Natural killer cell treated with Interleukin-12 subunit alpha and Interleukin-12 subunit beta and Interleukin-15 and Interleukin-18, amount 100 ng/mL, for 72 hours (primary cell): Measurements from ENCODE around the gene SARS2. TPM values are rescaled to one million over a fixed set of nuclear protein-coding genes. Genes with fewer than 3 reads are reported as not detected.
"Not testable (repeated sequence)": the region's sequence is repeated elsewhere in the genome, so short reads cannot be mapped to it uniquely, and the experiment has no call there.

Experiments used
- ATAC-seq, 2 donors: fragments of 150-1000 bp; cut with Tn5 transposase in 1 of 2; sonication (Bioruptor Pico), chemical (Tn5 transposase) in 1 of 2; 2 replicates each; pipeline ENCODE4 v1.10.0; 2021
- DNase-seq: peaks from one replicate; pipeline ENCODE4 v3.0.0; 2022; ENCODE audit warnings: low spot score
- H3K27ac Mint-ChIP-seq, 2 donors: 1 replicate in 1 of 2; 2 replicates in 1 of 2; pipeline ENCODE4 v1.8.0; 2022; ENCODE audit warnings: mixed read lengths in 2 of 2, mild to moderate bottlenecking in 1 of 2, moderate library complexity in 1 of 2
- H3K27me3 Mint-ChIP-seq, 2 donors: 1 replicate in 1 of 2; 2 replicates in 1 of 2; pipeline ENCODE4 v1.8.0; 2022; ENCODE audit warnings: mixed read lengths in 2 of 2
- H3K36me3 Mint-ChIP-seq: one replicate; pipeline ENCODE4 v1.8.0; 2022; ENCODE audit warnings: mixed read lengths
- H3K4me1 Mint-ChIP-seq, 2 donors: 1 replicate in 1 of 2; 2 replicates in 1 of 2; pipeline ENCODE4 v1.8.0; 2022; ENCODE audit warnings: low read depth in 2 of 2, mixed read lengths in 2 of 2, mild to moderate bottlenecking in 1 of 2
- H3K4me3 Mint-ChIP-seq: one replicate; pipeline ENCODE4 v1.8.0; 2022; ENCODE audit warnings: mixed read lengths
- H3K9me3 Mint-ChIP-seq: 2 replicates; pipeline ENCODE4 v1.8.0; 2022; ENCODE audit warnings: mixed read lengths
- total RNA-seq, 2 donors: library from RNA; stranded (reverse); gene quantifications; one replicate each; pipeline ENCODE4 v1.2.3, GENCODE V29; 2022

Gene SARS2
- total RNA-seq, 2 donors from 2014 or later = 32.4 to 70.3 TPM

- H3K9me3 Mint-ChIP-seq, DNase-seq, H3K4me1 Mint-ChIP-seq, H3K4me3 Mint-ChIP-seq, H3K27ac Mint-ChIP-seq, ATAC-seq, H3K27me3 Mint-ChIP-seq, H3K36me3 Mint-ChIP-seq: not testable (repeated sequence)
Observed at GRCh38 chr19:38941466-38941865, 10.9 kb upstream of the SARS2 start.

GRCh38 chr19:38939957-38940356 lies 9.4 kb upstream of the SARS2 start:
- no peak overlapping the region for H3K27ac Mint-ChIP-seq

GRCh38 chr19:38933544-38933943 lies 3.0 kb upstream of the SARS2 start:
- H3K9me3 Mint-ChIP-seq = no peaks in the 10 kb centered on the region
- H3K27ac Mint-ChIP-seq = peak overlapping the region in 1 of 2 donors; percentile 56
- ATAC-seq (no peak), DNase-seq (no peak)
- H3K27me3 Mint-ChIP-seq = no peaks in the 10 kb centered on the region
- H3K4me1 Mint-ChIP-seq = peaks cover 24 to 29% of the 10 kb centered on the region in 2 donors
- peaks cover 7% of the 10 kb centered on the region for H3K36me3 Mint-ChIP-seq
- H3K4me3 Mint-ChIP-seq = no peak overlapping the region

More at GRCh38 chr19:38939957-38940356, 9.4 kb upstream of the SARS2 start:
- Mint-ChIP-seq H3K27me3 (peaks cover 5 to 8% of the 10 kb centered on the region in 2 donors), H3K9me3 (no peaks in the 10 kb centered on the region), H3K36me3 (no peaks in the 10 kb centered on the region), H3K4me3 (no peak overlapping the region), H3K4me1 (peaks cover 0 to 4% of the 10 kb centered on the region in 2 donors)
- ATAC-seq = no peak
- DNase-seq = no peak

- no peak overlapping the region for H3K27ac Mint-ChIP-seq
- H3K36me3 Mint-ChIP-seq = peaks cover 7% of the 10 kb centered on the region
- H3K27me3 Mint-ChIP-seq = no peaks in the 10 kb centered on the region
- peak overlapping the region; percentile 45 for H3K4me3 Mint-ChIP-seq
- no peaks in the 10 kb centered on the region for H3K9me3 Mint-ChIP-seq
- ATAC-seq (no peak), DNase-seq (no peak)
- peaks cover 34 to 38% of the 10 kb centered on the region in 2 donors for H3K4me1 Mint-ChIP-seq
Observed at GRCh38 chr19:38932425-38933179, 2.0 kb upstream of the SARS2 start.

- DNase-seq (no peak), ATAC-seq (no peak)
- H3K9me3 Mint-ChIP-seq = no peaks in the 10 kb centered on the region
- H3K36me3 Mint-ChIP-seq = peaks cover 7% of the 10 kb centered on the region
- H3K27ac Mint-ChIP-seq = peak overlapping the region; percentile 91 to 95
- H3K4me3 Mint-ChIP-seq = peak overlapping the region; percentile 99
- H3K27me3 Mint-ChIP-seq = no peaks in the 10 kb centered on the region
- peaks cover 38 to 40% of the 10 kb centered on the region in 2 donors for H3K4me1 Mint-ChIP-seq
Observed at GRCh38 chr19:38931521-38931793, 894 bp upstream of the SARS2 start.

- Mint-ChIP-seq H3K27me3 (no peaks in the 10 kb centered on the region), H3K4me1 (peaks cover 40 to 43% of the 10 kb centered on the region in 2 donors), H3K27ac (peak within 1 kb of the TSS; percentile 91 to 95), H3K36me3 (peaks cover 7% of the 10 kb centered on the region), H3K9me3 (no peaks in the 10 kb centered on the region), H3K4me3 (peak within 1 kb of the TSS; percentile 99)
- ATAC-seq (peak; percentile 97), DNase-seq (peak; percentile 98)
Observed at GRCh38 chr19:38930776-38931520, 385 bp upstream of the SARS2 start, which contains the start of gene MRPS12. TSS of gene MRPS12 (plus strand) at chr19:38930944. CDS start at chr19:38931295, 351 bp downstream.

- H3K4me3 Mint-ChIP-seq = peak overlapping the region; percentile 99
- H3K9me3 Mint-ChIP-seq = no peaks in the 10 kb centered on the region
- H3K36me3 Mint-ChIP-seq = peaks cover 4% of the 10 kb centered on the region
- H3K27ac Mint-ChIP-seq = peak overlapping the region; percentile 91 to 95
- ATAC-seq = no peak
- no peaks in the 10 kb centered on the region for H3K27me3 Mint-ChIP-seq
- peaks cover 54% of the 10 kb centered on the region in 2 donors for H3K4me1 Mint-ChIP-seq
- no peak for DNase-seq
Observed at GRCh38 chr19:38928391-38929001, 2.1 kb downstream of the SARS2 start.

GRCh38 chr19:38924388-38924787 lies 6.2 kb downstream of the SARS2 start:
- Mint-ChIP-seq H3K27me3 (no peaks in the 10 kb centered on the region), H3K27ac (peak overlapping the region; percentile 84 to 95), H3K36me3 (no peaks in the 10 kb centered on the region), H3K4me3 (peak overlapping the region; percentile 43), H3K9me3 (no peaks in the 10 kb centered on the region), H3K4me1 (peaks cover 32 to 33% of the 10 kb centered on the region in 2 donors)
- DNase-seq = peak; percentile 82
- ATAC-seq = peak; percentile 87 to 90

- H3K4me1 Mint-ChIP-seq = peaks cover 14 to 21% of the 10 kb centered on the region in 2 donors
- H3K27ac Mint-ChIP-seq = peak overlapping the region in 1 of 2 donors; percentile 40
- DNase-seq (no peak), ATAC-seq (no peak)
- no peak overlapping the region for H3K4me3 Mint-ChIP-seq
- no peaks in the 10 kb centered on the region for H3K36me3 Mint-ChIP-seq
- no peaks in the 10 kb centered on the region for H3K27me3 Mint-ChIP-seq
- no peaks in the 10 kb centered on the region for H3K9me3 Mint-ChIP-seq
Observed at GRCh38 chr19:38922482-38922881, 8.1 kb downstream of the SARS2 start.

GRCh38 chr19:38921420-38922274 lies 8.9 kb downstream of the SARS2 start:
- no peaks in the 10 kb centered on the region for H3K9me3 Mint-ChIP-seq
- H3K36me3 Mint-ChIP-seq = no peaks in the 10 kb centered on the region
- DNase-seq = peak; percentile 57
- no peak for ATAC-seq
- no peak overlapping the region for H3K4me3 Mint-ChIP-seq
- H3K4me1 Mint-ChIP-seq = peaks cover 14 to 20% of the 10 kb centered on the region in 2 donors
- no peaks in the 10 kb centered on the region for H3K27me3 Mint-ChIP-seq
- peak overlapping the region; percentile 12 to 40 for H3K27ac Mint-ChIP-seq

- H3K4me1 Mint-ChIP-seq = peaks cover 12 to 14% of the 10 kb centered on the region in 2 donors
- H3K27me3 Mint-ChIP-seq = no peaks in the 10 kb centered on the region
- no peak overlapping the region for H3K4me3 Mint-ChIP-seq
- ATAC-seq (no peak), DNase-seq (peak; percentile 6)
- no peaks in the 10 kb centered on the region for H3K9me3 Mint-ChIP-seq
- H3K27ac Mint-ChIP-seq = no peak overlapping the region
- H3K36me3 Mint-ChIP-seq = no peaks in the 10 kb centered on the region
Observed at GRCh38 chr19:38920602-38921419, 9.8 kb downstream of the SARS2 start.

GRCh38 chr19:38919837-38920601 lies 10.5 kb downstream of the SARS2 start:
- Mint-ChIP-seq H3K4me3 (no peak overlapping the region), H3K27me3 (no peaks in the 10 kb centered on the region), H3K9me3 (no peaks in the 10 kb centered on the region), H3K36me3 (no peaks in the 10 kb centered on the region), H3K27ac (no peak overlapping the region), H3K4me1 (peaks cover 7 to 9% of the 10 kb centered on the region in 2 donors)
- DNase-seq (peak; percentile 57), ATAC-seq (no peak)
